ENCODE results near the gene TNNI3K.

Gene TNNI3K

DNA sequence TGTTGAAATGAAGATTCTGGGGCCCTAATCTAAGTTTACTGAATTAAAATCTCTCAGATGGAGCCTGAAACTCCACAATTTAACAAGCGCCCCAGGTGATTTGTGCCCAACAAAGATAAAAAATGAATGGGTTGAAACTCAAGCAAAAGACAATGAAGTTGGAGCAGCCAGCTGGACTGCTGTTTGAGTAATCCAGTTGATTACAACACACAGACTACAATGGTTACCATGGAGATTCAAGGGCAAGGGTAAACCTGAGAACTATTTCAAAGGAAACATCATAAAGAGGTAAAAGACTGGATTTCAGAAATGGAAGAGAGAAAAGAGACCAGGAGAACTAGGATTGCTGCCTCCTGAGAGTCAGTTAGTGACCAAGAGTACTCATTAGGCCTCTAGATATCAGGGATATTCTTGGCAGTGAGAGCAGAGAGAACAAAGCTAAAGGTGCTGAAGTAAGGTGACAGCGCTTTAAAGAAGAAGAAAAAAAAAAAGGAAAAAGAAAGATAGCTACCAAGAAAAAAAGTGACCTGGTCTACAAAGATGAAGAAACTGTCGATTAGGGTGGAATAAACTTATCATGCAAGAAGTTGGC, 232.7 kb downstream of the TNNI3K start:
- TF ChIP-seq, protein P1, sequence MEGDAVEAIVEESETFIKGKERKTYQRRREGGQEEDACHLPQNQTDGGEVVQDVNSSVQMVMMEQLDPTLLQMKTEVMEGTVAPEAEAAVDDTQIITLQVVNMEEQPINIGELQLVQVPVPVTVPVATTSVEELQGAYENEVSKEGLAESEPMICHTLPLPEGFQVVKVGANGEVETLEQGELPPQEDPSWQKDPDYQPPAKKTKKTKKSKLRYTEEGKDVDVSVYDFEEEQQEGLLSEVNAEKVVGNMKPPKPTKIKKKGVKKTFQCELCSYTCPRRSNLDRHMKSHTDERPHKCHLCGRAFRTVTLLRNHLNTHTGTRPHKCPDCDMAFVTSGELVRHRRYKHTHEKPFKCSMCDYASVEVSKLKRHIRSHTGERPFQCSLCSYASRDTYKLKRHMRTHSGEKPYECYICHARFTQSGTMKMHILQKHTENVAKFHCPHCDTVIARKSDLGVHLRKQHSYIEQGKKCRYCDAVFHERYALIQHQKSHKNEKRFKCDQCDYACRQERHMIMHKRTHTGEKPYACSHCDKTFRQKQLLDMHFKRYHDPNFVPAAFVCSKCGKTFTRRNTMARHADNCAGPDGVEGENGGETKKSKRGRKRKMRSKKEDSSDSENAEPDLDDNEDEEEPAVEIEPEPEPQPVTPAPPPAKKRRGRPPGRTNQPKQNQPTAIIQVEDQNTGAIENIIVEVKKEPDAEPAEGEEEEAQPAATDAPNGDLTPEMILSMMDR (IDR thresholded peaks at IDR 0.05): no peak

DNA sequence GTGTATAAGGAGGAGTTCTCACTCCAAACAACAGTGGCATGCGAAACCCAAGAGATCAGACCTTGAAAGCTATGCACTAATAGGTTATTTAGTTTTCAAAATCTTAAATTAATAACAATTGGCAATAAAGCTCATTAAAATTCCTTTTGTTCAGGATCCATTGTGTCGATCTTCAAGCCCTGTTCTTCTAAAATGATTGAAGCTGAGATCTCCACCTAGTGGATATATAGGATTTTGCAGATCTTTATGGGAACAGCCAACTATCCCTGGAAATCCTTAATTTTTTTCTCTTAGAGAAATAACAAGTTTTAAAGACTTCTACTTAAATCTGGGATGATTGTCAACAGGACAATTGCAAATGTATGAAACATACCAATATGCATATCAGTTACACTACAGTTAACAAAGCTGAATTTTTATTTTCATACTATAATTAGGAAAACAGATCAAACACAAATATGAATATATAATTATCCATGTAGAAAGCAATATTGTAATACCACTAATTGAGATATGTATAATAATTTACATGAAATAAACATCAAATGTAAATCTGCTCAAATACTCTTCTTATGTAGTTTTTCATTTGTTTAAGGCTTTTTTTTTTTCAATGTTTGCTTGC, 233.9 kb downstream of the TNNI3K start:
- TF ChIP-seq, protein P1 (IDR thresholded peaks at IDR 0.05): peak; percentile 68

DNA sequence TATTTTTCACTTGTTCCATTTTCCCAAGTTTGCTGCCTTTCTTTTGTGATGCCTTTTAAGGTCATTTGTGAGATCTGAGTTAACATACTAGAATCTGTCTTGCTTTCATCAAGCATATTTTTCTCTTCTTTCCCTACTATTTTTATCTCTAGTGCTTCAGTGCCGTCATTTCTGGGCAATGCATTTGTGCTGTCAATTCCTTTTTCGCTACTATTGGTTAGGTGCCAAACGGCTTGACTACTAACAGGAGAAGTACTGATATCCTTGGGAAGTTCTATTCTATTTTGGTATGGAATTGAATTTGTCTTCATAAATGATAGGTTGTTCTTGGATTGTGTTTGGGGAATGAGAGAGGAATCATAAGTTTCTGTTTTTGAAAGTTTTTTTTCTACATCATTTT, 235.1 kb downstream of the TNNI3K start:
- TF ChIP-seq, protein P1 (IDR thresholded peaks at IDR 0.05): no peak

DNA sequence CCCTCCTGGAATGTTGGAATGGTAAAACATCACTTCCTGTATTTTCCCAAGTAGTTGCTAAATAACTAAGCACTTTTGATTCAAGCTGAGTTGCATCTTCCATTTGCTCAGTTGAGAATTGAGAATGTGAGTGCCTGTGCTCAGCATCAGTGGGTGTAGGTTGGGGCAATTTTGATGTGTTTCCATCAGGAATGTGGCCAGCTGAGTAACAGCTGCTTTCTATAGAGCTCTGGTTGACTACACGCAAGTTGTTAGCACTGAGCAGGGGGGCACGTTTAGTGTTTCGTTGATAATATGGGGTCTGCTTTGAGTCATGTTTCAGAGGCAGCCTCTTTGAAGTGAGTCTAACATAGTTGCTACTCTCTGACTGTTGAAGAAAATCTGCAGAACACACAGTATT, 235.7 kb downstream of the TNNI3K start:
- TF ChIP-seq, protein P1 (IDR thresholded peaks at IDR 0.05): no peak

DNA sequence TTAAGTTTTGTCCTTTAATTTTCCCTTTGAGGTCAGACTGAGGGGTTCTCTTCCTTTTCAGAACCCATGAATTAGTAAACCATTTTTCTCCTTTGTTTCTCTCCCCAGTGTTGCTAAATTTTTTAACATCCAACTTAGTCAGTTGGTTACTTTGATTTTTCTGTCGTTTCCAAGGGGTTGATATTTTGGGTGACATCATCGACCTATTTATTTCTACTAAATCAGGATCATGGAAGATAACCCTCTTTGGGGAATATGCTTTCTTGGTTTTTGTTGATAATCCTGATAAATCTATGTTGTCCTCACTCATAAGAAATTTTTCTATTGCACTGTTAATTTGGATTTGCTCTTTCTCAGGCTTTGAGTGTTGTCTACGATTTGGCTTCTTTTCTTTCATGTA, 236.3 kb downstream of the TNNI3K start:
- TF ChIP-seq, protein P1 (IDR thresholded peaks at IDR 0.05): no peak

DNA sequence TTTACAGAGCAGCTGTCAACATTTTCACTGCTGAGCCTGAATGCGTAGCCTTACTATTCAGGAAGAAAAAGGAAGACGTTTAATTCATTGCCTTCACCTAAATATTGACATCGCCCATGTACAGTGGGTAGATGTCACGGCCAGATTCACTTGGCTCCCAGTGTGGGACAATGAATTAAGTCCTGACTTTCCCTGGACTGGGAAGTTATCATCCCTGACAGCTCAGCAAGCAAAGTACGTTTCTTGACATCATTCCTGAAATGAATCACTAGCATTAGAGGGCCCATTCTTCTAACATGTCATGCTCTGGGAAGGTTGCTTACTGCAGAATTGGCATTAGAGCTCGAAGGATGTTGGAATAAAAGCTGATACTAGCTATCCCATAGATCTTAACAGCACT, 239.4 kb downstream of the TNNI3K start:
- TF ChIP-seq, protein P1 (IDR thresholded peaks at IDR 0.05): no peak

DNA sequence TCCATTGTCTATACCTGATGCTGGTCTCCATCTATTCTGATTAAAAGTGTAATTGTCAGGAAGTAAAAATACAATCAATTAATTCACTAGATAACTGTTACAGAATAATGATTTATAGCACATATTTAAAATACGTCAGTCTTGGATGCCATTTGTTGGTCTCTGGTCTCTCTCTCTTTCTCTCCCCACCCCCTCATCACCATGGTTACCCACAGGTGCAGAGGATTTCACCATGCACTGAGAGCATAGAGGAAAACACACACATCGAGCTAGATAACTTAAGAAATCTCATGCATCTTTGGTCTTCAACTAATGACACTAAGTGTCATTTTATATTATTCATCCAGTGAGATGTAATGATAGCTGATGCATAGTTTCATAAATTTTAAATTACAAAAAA, 243.8 kb downstream of the TNNI3K start:
- TF ChIP-seq, protein P1 (IDR thresholded peaks at IDR 0.05): no peak
